ENCODE measurements around the gene RUBCN.

- TF ChIP-seq CTCF (IDR thresholded peaks at IDR 0.05) (no peak), SIN3A (IDR thresholded peaks at IDR 0.05; ENCODE audit: borderline replicate concordance, insufficient read depth, low read depth, low read length) (no peak), TCF7L2 (IDR thresholded peaks at IDR 0.05; ENCODE audit: low read depth, low read length) (no peak), REST (IDR thresholded peaks at IDR 0.05; ENCODE audit: insufficient read depth in 1 of 2, low read depth in 2 of 2, low read length in 1 of 2) (no peak), POLR2AphosphoS5 (IDR thresholded peaks at IDR 0.05; ENCODE audit: low read depth, low read length) (no peak)
Observed at GRCh38 chr3:197701841-197702240, 34.9 kb downstream of the RUBCN start.

Measured in Panc1 (cell line).